ENCODE data around the gene ITIH3.

ITIH3 gene

GRCh38 chr3:52811452-52812011 is 16.9 kb downstream of the ITIH3 start:
- TF ChIP-seq CTCF (IDR thresholded peaks at IDR 0.05; ENCODE audit: low read depth, low read length): no peak

GRCh38 chr3:52813810-52814209 is 19.2 kb downstream of the ITIH3 start:
- no peak for DNase-seq (ENCODE audit: extremely low read depth, low read depth)
- TF ChIP-seq CTCF (IDR thresholded peaks at IDR 0.05; ENCODE audit: low read depth, low read length): no peak

More at GRCh38 chr3:52811452-52812011, 16.9 kb downstream of the ITIH3 start:
- no peak for DNase-seq (ENCODE audit: extremely low read depth, low read depth)

- no peak for TF ChIP-seq CTCF (IDR thresholded peaks at IDR 0.05; ENCODE audit: low read depth, low read length)
- DNase-seq (ENCODE audit: extremely low read depth, low read depth): no peak
Measured at GRCh38 chr3:52816199-52816598, 21.6 kb downstream of the ITIH3 start.

GRCh38 chr3:52816654-52817053 is 22.1 kb downstream of the ITIH3 start:
- no peak for TF ChIP-seq CTCF (IDR thresholded peaks at IDR 0.05; ENCODE audit: low read depth, low read length)
- DNase-seq (ENCODE audit: extremely low read depth, low read depth): no peak

- no peak for DNase-seq (ENCODE audit: extremely low read depth, low read depth)
Measured at GRCh38 chr3:52817221-52817620, 22.6 kb downstream of the ITIH3 start.

GRCh38 chr3:52817860-52818259 is 23.3 kb downstream of the ITIH3 start:
- no peak for DNase-seq (ENCODE audit: extremely low read depth, low read depth)
- TF ChIP-seq CTCF (IDR thresholded peaks at IDR 0.05; ENCODE audit: low read depth, low read length): no peak

More at GRCh38 chr3:52817221-52817620, 22.6 kb downstream of the ITIH3 start:
- no peak for TF ChIP-seq CTCF (IDR thresholded peaks at IDR 0.05; ENCODE audit: low read depth, low read length)

- TF ChIP-seq CTCF (IDR thresholded peaks at IDR 0.05; ENCODE audit: low read depth, low read length): no peak
- no peak for DNase-seq (ENCODE audit: extremely low read depth, low read depth)
Measured at GRCh38 chr3:52819936-52820335, 25.3 kb downstream of the ITIH3 start.
